IPS-18c (cell line): ENCODE measurements around the gene MVK.

Source experiments
- H3K4me3 ChIP-seq: 2 replicates; pipeline ENCODE4 v1.7.0; 2013; ENCODE audit warnings: low read depth, mild to moderate bottlenecking, low read length, moderate library complexity; ENCODE audit not compliant: insufficient read depth
- H3K9me3 ChIP-seq: one replicate; pipeline ENCODE4 v1.6.1; 2013; ENCODE audit warnings: mild to moderate bottlenecking, low read length, moderate library complexity; ENCODE audit not compliant: control insufficient read depth, insufficient read depth

Gene MVK

DNA sequence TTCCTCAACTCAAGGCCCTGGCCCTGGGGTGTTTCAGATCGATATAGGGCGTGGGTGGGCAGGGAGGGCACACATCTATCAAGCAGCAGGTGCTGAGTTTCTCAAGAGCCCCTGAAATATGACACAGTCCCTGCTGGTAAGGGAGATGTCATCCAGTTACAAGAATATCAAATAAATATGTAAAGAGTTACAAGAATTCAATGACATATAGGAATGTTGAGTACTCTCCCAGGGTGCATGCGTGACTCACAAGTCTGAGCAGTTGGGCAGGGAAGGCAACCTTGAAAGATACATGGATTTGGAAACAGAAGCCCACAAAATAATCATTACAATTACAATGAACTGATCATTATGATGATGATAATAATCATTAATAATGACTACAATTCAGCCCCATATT, 35.2 kb downstream of the MVK start:
- H3K9me3 ChIP-seq: peaks cover 2% of the 10 kb centered on the region
- no peak overlapping the region for H3K4me3 ChIP-seq

DNA sequence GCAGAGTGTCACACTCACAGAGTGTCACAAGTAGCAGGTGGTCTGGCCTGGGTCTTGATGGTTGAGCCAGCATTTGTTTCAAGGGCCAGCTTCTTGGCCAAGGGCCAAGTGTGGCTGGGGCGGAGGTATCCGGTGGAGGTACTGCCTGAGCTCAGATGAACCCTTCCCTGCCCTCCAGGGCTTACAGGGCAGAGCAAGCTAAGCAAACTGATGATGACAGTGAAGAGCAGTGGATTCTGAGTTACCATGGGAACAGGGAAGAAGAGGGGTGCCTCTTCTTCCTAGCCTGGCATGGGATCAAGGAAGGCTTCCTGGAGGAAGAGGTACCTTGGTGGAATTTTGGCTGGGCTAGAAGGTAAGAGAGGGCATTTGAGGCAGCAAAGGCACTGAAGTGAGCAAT, 35.7 kb downstream of the MVK start:
- no peak overlapping the region for H3K4me3 ChIP-seq
- H3K9me3 ChIP-seq: peaks cover 2% of the 10 kb centered on the region

DNA sequence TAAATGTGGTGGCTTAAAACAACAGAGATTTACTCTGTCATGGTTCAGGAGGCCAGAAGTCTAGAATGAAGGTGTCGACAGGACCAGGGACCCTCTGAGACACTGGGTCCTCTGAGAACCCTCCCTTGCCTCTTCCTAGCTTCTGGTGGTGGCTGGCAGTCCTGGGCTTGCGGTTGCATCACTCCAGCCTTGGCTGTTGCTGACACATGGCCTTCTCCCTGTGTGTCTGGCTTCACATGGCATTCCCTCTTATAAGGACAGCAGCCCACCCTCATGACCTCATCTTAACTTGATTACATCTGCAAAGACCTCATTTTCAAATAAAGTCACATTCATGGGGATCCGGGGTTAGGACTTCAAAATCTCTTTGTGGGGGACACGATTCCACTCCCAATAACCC, 36.9 kb downstream of the MVK start:
- Histone ChIP-seq H3K9me3 (peaks cover under 1% of the 10 kb centered on the region), H3K4me3 (no peak overlapping the region)

DNA sequence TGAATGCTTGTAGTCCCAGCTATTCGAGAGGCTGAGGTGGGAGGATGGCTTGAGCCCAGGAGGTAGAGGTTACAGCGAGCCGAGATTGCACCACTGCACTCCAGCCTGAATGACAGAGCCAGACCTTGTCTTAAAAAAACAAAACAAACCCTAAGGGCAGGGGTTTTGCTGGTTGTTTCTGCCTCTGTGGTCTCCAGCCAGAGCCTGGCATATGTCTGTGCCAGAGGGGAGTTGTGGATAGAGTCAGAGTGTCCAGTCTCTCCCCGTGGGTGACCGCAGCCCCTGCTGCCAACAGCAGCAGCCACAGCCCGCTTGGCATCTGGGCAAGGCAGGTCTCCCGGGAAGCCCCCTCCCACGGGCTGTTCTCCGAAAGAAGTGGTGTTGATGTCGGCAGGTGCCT, 37.6 kb downstream of the MVK start:
- no peak overlapping the region for H3K4me3 ChIP-seq

DNA sequence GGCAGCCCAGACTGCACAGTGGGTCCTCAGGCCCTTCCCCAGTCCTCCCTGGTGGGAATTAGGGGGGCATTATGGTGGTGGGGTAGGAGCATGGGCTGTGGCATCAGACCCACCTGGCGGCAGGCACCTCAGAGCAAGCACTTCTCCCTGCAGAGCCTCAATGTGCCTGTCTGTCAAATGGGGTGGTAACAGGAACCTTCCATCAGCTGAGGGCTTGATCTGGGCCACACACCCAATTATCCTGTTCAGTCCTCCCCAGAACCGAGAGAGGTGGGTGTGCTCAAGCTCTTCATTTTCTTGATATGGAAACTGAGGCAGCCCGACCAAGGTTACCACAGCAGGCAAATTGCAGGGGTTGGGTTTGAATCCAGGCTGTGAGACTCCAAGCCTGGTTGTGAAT, 38.4 kb downstream of the MVK start:
- Histone ChIP-seq H3K9me3 (no peaks in the 10 kb centered on the region), H3K4me3 (no peak overlapping the region)

More for the DNA sequence above, 37.6 kb downstream of the MVK start:
- H3K9me3 ChIP-seq: no peaks in the 10 kb centered on the region

DNA sequence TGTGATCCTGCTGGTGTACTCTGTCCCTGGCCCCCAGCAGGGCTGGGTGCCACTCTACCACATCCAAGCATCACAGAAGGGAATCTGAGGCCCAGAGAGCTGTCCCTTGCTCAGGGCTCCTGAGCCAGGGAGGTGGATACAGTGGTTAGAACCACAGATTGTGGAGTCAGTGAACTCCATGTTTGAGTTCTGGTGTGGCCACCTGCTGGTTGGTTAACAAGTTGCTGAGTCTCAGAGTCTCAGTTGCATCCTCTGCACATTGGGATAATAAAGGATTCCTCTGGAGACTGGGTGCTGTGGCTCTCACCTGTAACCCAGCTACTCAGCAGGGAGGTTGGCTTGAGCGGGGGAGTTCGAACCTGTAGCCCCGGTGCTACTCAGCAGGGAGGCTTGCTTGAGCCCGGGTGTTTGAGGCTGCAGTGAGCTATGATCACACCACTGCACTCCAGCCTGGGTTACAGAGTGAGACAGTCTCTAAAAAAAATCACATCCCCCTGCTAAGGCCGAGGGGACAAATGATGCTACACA, 39.4 kb downstream of the MVK start:
- no peak overlapping the region for H3K4me3 ChIP-seq
- H3K9me3 ChIP-seq: no peaks in the 10 kb centered on the region

DNA sequence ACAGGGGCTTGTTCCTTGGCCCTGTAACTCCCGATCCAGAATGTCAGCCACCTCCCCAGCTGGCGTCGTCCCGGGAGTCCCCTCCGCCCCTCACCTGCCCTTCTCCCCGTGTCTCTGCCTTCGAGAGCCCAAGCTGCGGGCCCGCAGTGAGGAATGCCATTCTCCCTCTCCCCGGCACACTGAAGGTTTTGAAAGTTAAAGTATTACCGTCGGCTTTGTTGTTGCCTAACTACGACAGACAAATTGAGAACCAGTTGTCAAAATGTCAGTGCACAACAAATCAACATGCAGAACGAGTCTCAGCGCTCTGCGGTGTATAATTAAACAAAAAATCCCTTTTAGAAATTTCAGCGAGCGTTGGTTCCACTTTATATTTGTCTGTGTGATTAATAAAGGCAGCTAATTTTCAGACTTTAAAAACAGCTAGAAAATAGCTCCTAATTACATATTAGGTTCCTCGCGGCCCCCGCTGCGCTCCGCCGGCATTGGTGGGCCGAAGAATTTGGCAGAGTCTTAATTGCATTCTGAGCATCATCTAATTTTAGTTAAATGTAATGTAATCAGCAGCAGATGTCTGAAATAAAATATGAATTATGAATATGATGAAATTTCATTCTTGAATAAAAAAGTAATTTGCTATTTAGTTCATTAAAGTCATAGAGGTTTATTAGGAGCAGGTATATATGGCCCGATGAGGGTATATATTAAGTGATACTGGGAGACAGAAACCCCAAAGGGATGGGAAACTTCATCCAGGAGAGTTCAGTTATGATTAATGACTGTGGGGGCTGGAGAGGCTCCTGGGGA, 40.3 kb downstream of the MVK start:
- Histone ChIP-seq H3K9me3 (no peaks in the 10 kb centered on the region), H3K4me3 (no peak overlapping the region)

DNA sequence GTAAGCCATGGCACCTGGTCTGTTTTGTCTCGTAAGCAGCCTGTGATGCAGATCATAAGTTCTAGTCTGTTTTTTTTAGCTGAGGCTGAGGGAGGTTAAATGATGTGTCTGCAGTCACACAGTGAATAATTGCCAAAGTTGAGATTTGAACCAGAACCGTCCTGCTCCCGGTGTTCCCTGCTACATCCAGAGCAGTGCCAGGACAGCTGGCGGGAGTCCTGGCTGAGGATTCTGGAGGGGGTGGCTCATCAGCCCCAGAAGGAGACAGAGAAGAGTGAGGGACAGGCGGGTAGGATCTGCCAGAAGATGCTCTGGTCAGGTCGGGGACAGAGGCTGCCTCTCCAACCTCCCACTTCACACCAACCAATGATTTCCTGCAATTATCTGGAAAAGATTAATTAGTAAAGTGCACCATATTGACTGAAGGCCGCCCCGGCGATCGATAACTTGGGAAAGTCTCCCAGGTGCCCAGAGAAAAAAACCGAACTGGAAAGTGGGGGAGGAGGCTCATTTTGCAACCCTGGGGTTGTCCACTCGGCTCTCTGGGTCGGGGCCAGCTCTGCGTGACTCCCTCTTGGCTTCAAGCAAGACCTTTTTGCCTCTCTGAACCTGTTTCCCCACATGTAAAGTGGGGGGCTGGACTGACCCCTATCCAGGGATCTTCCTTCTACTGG, 42.1 kb downstream of the MVK start:
- H3K4me3 ChIP-seq: no peak overlapping the region
- no peaks in the 10 kb centered on the region for H3K9me3 ChIP-seq

DNA sequence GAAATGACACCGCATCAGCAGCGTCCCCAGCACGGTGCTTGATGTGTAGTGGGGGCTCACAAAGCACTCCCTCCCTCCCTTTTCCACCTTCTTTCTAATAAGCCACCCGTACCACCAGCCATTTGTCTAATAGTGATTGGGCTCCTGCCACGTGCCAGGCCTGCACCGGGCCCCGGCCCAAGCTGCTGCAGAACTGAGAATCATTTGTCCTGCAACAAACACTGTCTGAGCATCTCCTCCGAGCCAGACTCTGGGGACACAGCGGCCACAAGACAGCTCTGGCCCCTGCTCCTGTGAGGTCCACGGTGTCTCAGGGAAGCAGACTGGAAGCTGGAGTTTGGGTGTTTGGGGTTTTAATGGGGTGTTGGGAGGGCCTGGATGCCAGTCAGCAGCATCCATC, 43.9 kb downstream of the MVK start:
- H3K4me3 ChIP-seq: no peak overlapping the region
- H3K9me3 ChIP-seq: no peaks in the 10 kb centered on the region

DNA sequence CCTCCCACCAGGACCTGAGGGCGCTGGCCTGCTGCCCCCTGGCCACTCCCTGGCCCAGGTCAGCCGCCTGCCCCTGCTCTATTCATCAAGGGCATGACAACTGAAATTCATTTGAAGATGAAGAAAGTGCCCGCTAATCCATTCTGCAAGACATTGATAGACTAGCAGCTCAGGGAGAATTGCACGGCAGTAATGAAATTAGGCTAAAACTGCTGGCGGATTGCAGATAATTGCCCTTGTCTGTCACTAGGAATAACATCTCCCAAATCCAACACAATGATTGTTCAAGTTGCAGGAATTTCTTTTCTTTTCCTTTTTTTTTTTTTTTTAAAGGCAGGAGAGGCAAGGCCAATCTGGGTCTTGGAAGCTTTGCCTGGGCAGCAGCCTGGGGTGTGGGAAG, 44.5 kb downstream of the MVK start:
- H3K9me3 ChIP-seq: no peaks in the 10 kb centered on the region
- H3K4me3 ChIP-seq: no peak overlapping the region

DNA sequence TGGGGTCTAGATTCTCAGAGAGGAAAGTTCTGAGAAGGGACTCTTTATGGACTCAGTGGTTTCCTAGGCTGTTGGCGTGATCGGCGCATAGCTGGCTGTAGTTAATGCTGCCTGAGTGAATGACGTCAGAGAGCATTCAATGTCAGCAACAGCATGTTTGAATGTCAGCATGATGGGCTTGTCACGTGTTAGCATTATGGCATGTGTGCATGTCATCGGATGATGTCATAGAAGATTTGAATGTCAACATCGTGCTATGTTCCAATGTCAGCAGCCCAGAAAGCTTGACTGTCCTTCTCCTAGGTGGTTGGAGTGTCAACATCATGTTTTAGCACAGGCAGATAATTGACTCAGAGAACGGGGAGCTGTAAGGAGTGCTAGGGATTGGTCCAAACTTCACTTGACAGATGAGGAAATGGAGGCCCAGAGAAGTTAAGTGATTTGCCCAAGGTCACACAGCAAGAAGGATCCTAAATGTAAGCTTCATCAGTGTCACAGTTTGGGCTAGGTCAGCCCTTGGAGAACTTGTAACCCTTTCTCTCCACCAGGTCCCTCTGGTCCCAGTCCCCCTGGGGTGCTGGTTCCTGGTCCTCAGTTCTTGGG, 45.5 kb downstream of the MVK start:
- H3K9me3 ChIP-seq: no peaks in the 10 kb centered on the region
- no peak overlapping the region for H3K4me3 ChIP-seq

DNA sequence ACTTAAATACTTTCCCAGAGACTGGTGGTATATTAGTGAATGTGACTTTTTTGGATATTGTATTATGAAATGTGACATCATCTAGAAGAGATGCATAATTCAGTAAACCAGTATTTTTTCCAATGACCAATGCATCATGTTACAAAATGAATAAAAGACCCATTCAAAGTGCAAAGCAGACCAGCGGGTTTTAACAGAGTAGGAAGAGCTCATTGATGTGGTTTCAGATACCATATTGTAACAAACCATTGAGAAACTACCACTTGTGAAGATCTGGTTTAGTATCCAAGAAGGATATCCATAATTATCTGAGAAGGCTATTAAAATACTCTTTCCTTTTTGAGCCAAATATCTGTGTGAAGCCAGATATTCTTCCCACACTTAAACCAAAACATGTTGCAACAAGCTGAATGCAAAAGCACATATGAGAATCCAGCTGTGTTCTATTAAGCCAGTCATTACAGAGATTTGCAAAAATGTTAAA, 47.7 kb downstream of the MVK start:
- Histone ChIP-seq H3K4me3 (no peak overlapping the region), H3K9me3 (no peaks in the 10 kb centered on the region)

DNA sequence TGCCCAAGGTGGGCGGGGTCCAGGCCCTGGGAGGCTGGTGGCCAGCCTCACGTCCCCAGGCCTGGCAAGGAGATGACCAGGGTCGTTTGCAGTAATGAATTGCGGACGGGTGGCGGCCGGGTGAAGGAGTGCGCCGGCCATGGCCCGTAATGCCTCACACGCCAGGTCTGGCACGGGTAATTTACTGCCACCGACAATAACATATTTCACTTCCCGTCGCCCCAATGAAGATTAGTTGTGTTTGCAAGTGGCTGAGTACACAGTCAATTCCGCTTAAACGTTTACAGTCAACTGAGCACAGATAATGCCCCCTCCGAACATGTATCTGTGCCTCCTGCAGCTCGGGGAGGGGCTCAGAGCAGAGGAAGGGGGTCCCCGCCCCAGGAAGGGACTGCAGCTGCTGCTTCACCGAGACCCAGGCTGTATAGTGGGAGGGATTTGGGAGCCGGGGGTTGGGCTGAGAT, 48.3 kb downstream of the MVK start:
- no peak overlapping the region for H3K4me3 ChIP-seq
- H3K9me3 ChIP-seq: no peaks in the 10 kb centered on the region

DNA sequence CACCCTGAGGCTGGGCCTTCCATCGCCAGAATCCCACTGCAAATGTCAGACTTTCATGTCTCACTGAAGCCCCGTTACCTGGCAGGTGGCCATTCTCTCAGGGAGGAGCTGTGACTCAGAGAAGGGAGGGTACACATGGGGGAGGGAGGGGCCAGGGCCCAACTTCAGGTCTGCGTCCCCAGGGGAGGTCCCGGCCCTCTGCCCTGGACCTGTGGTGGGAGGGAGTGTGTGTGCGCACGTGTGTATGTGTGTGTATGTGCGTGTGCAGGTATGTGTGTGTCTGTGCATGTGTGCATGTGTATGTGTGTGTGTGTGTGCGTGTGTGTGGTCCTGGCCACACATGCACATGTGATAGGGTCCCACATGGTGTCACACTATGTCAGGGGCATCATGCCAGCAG, 50.9 kb downstream of the MVK start:
- no peaks in the 10 kb centered on the region for H3K9me3 ChIP-seq
- no peak overlapping the region for H3K4me3 ChIP-seq

DNA sequence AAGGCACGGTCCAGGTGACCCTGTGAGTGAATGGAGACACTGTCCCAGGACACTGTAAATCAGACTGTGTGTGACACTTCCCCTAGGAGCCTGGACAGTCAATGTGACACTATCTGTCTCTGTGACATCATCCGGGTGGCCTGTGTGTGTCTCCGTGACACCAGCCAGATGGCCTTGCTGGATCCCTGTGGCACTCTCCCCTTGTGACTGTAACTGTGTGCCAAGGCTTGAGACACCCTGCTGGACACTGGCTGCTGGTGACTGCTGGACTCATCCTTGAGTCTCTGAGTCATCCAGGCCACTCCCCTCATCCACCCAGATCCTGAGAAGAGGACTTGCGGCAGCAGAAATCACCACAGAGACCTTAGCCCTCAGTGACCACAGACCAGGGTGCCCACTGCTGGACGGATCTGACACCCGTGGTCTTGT, 51.6 kb downstream of the MVK start:
- H3K9me3 ChIP-seq: no peaks in the 10 kb centered on the region
- H3K4me3 ChIP-seq: no peak overlapping the region

DNA sequence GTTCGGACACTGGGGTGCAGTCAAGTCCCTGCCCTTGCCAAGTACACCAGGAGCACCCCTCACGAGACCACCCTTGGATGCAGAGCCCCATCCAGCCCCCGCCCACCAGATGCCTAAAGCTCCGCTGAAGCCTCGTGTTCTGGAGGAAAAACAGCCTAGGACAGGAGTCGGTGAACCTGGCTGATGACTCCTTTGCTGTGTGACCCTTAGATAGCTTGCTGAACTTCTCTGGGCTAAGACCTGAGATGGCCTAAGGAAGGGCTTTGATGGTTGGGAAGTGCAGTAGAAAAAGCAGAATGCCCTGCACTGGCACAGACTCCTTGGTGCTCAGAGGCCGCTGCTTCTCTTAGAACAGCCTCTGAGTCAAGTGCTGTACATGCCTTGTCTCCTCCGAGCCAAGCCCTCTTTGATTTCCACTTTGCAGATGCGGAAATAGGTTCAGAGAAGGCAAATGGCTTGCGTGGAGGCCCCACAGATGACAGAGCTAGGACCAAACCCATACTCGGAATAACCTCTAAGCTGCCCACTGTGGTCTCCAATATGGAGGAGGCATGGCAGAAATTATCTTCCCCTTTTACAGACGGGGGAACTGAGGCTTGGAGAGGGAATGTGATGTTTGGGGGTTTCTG, 52.3 kb downstream of the MVK start:
- H3K4me3 ChIP-seq: no peak overlapping the region
- H3K9me3 ChIP-seq: no peaks in the 10 kb centered on the region

DNA sequence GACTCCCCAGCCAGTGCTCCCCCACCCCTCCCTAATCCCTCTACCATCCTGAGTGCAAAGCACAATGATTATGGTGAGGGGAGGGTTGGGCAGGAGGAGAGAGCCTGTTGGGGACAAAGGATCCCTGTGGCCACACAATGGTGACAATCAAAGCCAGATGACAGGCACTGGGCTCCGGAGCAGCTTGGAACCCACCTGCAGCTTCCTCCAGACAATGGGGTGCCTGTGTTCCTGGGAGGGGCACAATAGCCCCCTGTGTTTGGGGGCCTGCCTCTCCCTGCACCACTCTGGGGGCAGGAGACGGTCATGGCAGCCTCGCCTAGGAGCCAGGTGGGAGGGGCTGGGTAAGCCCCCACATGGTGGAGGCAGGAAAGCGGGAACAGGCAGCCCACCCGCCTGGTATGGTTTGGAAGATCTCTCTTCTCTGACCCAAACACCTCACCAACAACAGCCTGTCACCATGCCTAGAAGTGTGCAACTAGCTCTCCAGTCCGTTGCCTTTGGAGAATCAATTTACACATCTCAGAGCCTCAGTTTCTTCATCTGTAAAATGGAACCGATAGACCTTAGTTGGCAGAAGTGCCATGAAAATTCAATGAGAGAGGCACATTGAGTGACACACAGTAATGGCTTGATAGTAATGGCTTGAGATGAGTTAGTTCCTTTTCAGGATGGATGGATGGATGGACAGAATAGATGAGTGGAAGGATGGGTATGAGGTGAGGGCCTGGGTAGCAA, 53.0 kb downstream of the MVK start:
- H3K4me3 ChIP-seq: no peak overlapping the region
- H3K9me3 ChIP-seq: no peaks in the 10 kb centered on the region
